GM23248 (cell line): Measurements from ENCODE around the gene ZMYND11.

Source experiments
- EZH2 ChIP-seq: fragments of 200-600 bp; sonication (generic); IDR thresholded peaks from 2 replicates; pipeline ENCODE4 v1.6.1; 2018; ENCODE audit warnings: antibody characterized with exemption, mild to moderate bottlenecking; ENCODE audit not compliant: insufficient read depth, poor library complexity, severe bottlenecking
- EZH2phosphoT487 ChIP-seq: fragments of 200-600 bp; sonication (generic); IDR thresholded peaks from 2 replicates; pipeline ENCODE4 v1.6.1; 2018; ENCODE audit warnings: antibody characterized with exemption, moderate library complexity, mild to moderate bottlenecking, low read depth; ENCODE audit not compliant: insufficient read depth

GRCh38 chr10:260819-261429 is 125.7 kb downstream of the ZMYND11 start:
- TF ChIP-seq EZH2: no peak
- no peak for TF ChIP-seq EZH2phosphoT487
